ENCODE data around the gene WARS2. TPM values are rescaled to one million over a fixed set of nuclear protein-coding genes. Genes with fewer than 3 reads are reported as not detected.
A peak's percentile ranks its signal among the peaks of the same experiment; 100 is the strongest.

The WARS2 gene
- total RNA-seq, 1 donor from 2014 or later: 35.6 TPM

DNA sequence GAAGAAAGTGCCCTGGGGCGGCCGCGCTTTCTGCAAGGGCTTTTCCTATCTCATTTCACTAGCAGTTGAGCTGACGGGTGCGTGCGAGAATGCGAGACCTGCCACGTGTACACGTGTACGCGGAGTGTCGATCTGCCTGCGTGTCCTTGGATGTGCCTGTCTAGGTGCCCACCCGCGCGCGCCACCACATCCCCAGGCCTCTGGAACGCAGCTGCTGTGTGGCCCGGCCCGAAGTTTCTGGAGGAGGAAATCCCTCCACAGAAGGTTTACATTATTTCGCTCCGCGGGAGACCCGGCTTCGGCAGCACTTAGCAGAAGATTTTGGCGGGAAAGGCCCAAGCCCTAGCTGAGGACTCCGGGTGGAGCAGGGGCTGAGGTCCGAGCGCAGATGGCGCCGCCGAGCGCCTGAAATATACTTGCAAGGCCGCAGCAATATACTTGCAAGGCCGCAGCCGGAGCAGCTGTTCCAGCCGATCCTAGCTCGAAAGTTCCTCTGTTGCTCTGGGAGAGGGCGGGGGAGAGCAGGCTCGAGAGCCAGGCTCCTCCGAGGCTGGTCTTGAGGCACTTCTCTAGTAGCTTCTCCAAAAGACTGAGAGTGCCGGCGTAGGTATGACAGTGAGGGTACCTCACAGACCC is 156.2 kb downstream of the WARS2 start:
- DNase-seq (ENCODE audit: low spot score): peak; percentile 68

GRCh38 chr1:118983558-118984041 is 156.9 kb downstream of the WARS2 start:
- no peak for DNase-seq (ENCODE audit: low spot score)

DNA sequence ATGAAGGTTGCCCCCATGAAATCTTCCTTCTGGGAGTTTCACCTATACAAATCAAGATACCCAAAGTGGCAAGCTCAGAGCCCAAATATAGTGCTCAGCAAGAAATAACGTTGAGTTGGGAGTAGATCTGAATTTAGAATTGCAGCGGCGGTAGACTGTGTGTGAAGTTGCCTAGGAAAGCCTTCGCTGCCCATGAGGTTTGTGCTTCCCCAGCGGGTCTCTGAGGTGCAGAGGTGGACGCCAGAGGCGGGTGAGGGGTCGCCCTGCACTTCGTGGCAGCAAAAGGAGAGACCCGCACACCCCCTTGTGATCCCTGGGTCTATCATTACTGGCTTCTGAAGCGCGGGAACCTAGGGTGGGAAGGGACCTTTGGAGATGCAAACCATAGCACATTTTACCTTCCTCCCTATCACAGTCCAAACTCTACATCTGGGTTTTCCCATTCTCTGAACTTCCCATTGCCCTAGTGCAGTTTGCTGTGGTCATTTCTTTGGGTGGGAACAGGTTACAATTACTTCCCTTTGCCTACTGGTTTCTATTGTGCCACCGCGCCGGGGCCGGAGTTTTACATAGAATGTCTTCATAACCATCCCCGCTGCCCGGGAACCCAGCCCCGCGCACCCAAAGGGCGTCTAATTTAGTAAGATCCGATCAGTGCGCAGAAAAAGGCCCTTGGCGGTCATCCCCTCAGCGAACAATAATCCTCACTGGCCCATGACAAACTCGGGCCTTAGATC is 157.5 kb downstream of the WARS2 start:
- DNase-seq (ENCODE audit: low spot score): no peak

- DNase-seq (ENCODE audit: low spot score): no peak
Measured at GRCh38 chr1:118982266-118982665, 158.2 kb downstream of the WARS2 start.

- DNase-seq (ENCODE audit: low spot score): no peak
Measured at GRCh38 chr1:118981436-118981835, 159.0 kb downstream of the WARS2 start.

Other genes with a start within 250 kb of the WARS2 start
- 4.1 TPM for gene TBX15, start 152.3 kb downstream of the WARS2 start, total RNA-seq (ENCODE audit: insufficient read depth, low replicate concordance)
- gene HAO2, start 228.1 kb upstream of the WARS2 start, total RNA-seq (ENCODE audit: insufficient read depth, low replicate concordance): not detected